Duodenal mucosa (tissue), 2 donors: ENCODE measurements around the gene TRIM73.
"Not testable (repeated sequence)": the region's sequence is repeated elsewhere in the genome, so short reads cannot be mapped to it uniquely, and the experiment has no call there.

Experiments used
- H3K27ac ChIP-seq: one replicate; pipeline ENCODE4 v1.7.0; 2013; ENCODE audit warnings: low read depth, low read length
- H3K27me3 ChIP-seq, 2 donors: one replicate each; pipeline ENCODE4 v1.7.0; 2013; ENCODE audit warnings: low read length in 2 of 2, control low read depth in 1 of 2; ENCODE audit not compliant: insufficient read depth in 2 of 2, control insufficient read depth in 1 of 2
- H3K36me3 ChIP-seq, 2 donors: one replicate each; pipeline ENCODE4 v1.7.0; 2013; ENCODE audit warnings: low read length in 2 of 2, control low read depth in 1 of 2; ENCODE audit not compliant: insufficient read depth in 2 of 2, control insufficient read depth in 1 of 2
- H3K4me1 ChIP-seq, 2 donors: one replicate each; pipeline ENCODE4 v1.7.0; 2013; ENCODE audit warnings: low read length in 2 of 2, control low read depth in 1 of 2; ENCODE audit not compliant: insufficient read depth in 2 of 2, control insufficient read depth in 1 of 2
- H3K4me3 ChIP-seq, 2 donors: one replicate each; pipeline ENCODE4 v1.7.0; 2013; ENCODE audit warnings: low read length in 2 of 2, low read depth in 1 of 2
- H3K9ac ChIP-seq, 2 donors: one replicate each; pipeline ENCODE4 v1.7.0; 2013; ENCODE audit warnings: low read length in 2 of 2, low read depth in 1 of 2
- H3K9me3 ChIP-seq, 2 donors: one replicate each; pipeline ENCODE4 v1.7.0; 2013; ENCODE audit warnings: low read length in 2 of 2, control low read depth in 1 of 2; ENCODE audit not compliant: control insufficient read depth in 1 of 2

TRIM73 gene

GRCh38 chr7:75442465-75443111 is 47.2 kb downstream of the TRIM73 start:
- Histone ChIP-seq H3K27ac (peak overlapping the region; percentile 63), H3K36me3 (peaks cover 3 to 22% of the 10 kb centered on the region in 2 donors), H3K4me3 (peak overlapping the region; percentile 51 to 62), H3K9ac (peak overlapping the region; percentile 48 to 57)
- H3K4me1 ChIP-seq, H3K9me3 ChIP-seq, H3K27me3 ChIP-seq: not testable (repeated sequence)

- H3K9me3 ChIP-seq, H3K9ac ChIP-seq, H3K27ac ChIP-seq, H3K36me3 ChIP-seq, H3K4me1 ChIP-seq, H3K4me3 ChIP-seq, H3K27me3 ChIP-seq: not testable (repeated sequence)
Observed at GRCh38 chr7:75449946-75450345, 54.5 kb downstream of the TRIM73 start.

- not testable (repeated sequence) for H3K27me3 ChIP-seq, H3K4me3 ChIP-seq, H3K9me3 ChIP-seq, H3K9ac ChIP-seq, H3K27ac ChIP-seq, H3K4me1 ChIP-seq, H3K36me3 ChIP-seq
Observed at GRCh38 chr7:75452494-75452955, 57.1 kb downstream of the TRIM73 start.
